Left lung (tissue), 10 donors: ENCODE results near the gene BAZ1A. TPM values are rescaled to one million over a fixed set of nuclear protein-coding genes. Genes with fewer than 3 reads are reported as not detected.

Source experiments
- ATAC-seq: fragments of 200-7000 bp; cut with Tn5 transposase; one replicate; pipeline ENCODE4 v1.9.1; 2020; ENCODE audit warnings: moderate library complexity
- DNase-seq, 4 donors: peaks; one replicate each; pipeline ENCODE4 v3.0.0-alpha.2; 2013 to 2020
- H3K27ac ChIP-seq, 2 donors: fragments of 200-600 bp; sonication (generic) in 1 of 2; one replicate each; pipeline versions ENCODE4 v1.5.0 to v1.8.0; 2020 to 2021
- H3K27me3 ChIP-seq, 2 donors: fragments of 200-600 bp; sonication (generic) in 1 of 2; one replicate each; pipeline versions ENCODE4 v1.5.0 to v1.8.0; 2020 to 2021
- H3K36me3 ChIP-seq, 2 donors: fragments of 200-600 bp; sonication (generic) in 1 of 2; one replicate each; pipeline versions ENCODE4 v1.5.0 to v1.8.0; 2020 to 2021
- H3K4me1 ChIP-seq, 2 donors: fragments of 200-600 bp; one replicate each; pipeline ENCODE4 v1.8.0; 2021
- H3K4me3 ChIP-seq, 2 donors: fragments of 200-600 bp; sonication (generic) in 1 of 2; one replicate each; pipeline versions ENCODE4 v1.5.0 to v1.8.0; 2020 to 2021; ENCODE audit warnings: mild to moderate bottlenecking in 1 of 2
- H3K9me3 ChIP-seq, 2 donors: fragments of 200-600 bp; sonication (generic) in 1 of 2; one replicate each; pipeline versions ENCODE4 v1.5.0 to v1.8.0; 2020 to 2021
- intact Hi-C, 2 donors: fragments of 100-400 bp; cut with DNase I; formaldehyde crosslinking; loops; one replicate each; pipeline versions ENCODE4 v1.11.2 to v1.14.2; 2022
- polyA plus RNA-seq, 6 donors: library from polyadenylated mRNA; unstranded; fragments of 120-200 nt; gene quantifications; one replicate each; pipeline ENCODE4 v1.2.1, GENCODE V29; 2013; ENCODE audit not compliant: insufficient read length in 6 of 6
- total RNA-seq, 2 donors: library from RNA; stranded (reverse); fragmentation: NEBNext Ultra II Directional; extraction: Animal tissue kit (Norgen Biotek cat#: 25700); gene quantifications; one replicate each; pipeline ENCODE4 v1.2.1, GENCODE V29; 2021
- TF ChIP-seq, protein P1 (sequence below), 2 donors: fragments of 200-600 bp; sonication (generic) in 1 of 2; IDR thresholded peaks; one replicate each; pipeline versions ENCODE4 v1.5.0 to v1.8.0; 2021; ENCODE audit warnings: antibody characterized with exemption in 2 of 2
- donor health status: DM: no; HTN: yes; CAD: no.
- donor health status: DM: no; HTN: no; CAD: no.

The BAZ1A gene
- total and polyA plus RNA-seq, 8 donors = 30.4 to 50.4 (median 33.9) TPM

DNA sequence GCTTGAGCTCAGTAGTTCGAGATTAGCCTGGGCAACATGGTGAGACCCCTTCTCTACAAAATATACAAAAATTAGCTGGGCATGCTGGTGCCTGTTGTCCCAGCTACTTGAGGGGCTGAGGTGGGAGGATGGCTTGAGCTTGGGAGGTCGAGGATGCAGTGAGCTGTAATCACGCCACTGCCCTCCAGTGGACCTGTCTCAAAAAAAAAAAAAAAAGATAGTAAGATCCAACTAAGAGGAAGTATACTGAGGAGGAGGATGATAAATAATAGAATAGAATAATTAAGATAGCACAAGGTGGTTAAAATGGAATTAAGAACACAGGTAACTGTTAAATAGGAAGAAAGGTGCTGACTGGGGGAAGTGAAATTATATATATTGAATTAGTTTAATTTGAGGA is 37.0 kb upstream of the BAZ1A start:
- Histone ChIP-seq H3K27ac (no peak overlapping the region), H3K4me1 (no peaks in the 10 kb centered on the region), H3K9me3 (no peaks in the 10 kb centered on the region), H3K36me3 (no peaks in the 10 kb centered on the region), H3K27me3 (no peaks in the 10 kb centered on the region), H3K4me3 (no peak overlapping the region)
- ATAC-seq (no peak), DNase-seq (no peak)
- intact Hi-C loops = no loop called here
- TF ChIP-seq, protein P1, sequence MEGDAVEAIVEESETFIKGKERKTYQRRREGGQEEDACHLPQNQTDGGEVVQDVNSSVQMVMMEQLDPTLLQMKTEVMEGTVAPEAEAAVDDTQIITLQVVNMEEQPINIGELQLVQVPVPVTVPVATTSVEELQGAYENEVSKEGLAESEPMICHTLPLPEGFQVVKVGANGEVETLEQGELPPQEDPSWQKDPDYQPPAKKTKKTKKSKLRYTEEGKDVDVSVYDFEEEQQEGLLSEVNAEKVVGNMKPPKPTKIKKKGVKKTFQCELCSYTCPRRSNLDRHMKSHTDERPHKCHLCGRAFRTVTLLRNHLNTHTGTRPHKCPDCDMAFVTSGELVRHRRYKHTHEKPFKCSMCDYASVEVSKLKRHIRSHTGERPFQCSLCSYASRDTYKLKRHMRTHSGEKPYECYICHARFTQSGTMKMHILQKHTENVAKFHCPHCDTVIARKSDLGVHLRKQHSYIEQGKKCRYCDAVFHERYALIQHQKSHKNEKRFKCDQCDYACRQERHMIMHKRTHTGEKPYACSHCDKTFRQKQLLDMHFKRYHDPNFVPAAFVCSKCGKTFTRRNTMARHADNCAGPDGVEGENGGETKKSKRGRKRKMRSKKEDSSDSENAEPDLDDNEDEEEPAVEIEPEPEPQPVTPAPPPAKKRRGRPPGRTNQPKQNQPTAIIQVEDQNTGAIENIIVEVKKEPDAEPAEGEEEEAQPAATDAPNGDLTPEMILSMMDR (IDR thresholded peaks at IDR 0.05) = no peak

DNA sequence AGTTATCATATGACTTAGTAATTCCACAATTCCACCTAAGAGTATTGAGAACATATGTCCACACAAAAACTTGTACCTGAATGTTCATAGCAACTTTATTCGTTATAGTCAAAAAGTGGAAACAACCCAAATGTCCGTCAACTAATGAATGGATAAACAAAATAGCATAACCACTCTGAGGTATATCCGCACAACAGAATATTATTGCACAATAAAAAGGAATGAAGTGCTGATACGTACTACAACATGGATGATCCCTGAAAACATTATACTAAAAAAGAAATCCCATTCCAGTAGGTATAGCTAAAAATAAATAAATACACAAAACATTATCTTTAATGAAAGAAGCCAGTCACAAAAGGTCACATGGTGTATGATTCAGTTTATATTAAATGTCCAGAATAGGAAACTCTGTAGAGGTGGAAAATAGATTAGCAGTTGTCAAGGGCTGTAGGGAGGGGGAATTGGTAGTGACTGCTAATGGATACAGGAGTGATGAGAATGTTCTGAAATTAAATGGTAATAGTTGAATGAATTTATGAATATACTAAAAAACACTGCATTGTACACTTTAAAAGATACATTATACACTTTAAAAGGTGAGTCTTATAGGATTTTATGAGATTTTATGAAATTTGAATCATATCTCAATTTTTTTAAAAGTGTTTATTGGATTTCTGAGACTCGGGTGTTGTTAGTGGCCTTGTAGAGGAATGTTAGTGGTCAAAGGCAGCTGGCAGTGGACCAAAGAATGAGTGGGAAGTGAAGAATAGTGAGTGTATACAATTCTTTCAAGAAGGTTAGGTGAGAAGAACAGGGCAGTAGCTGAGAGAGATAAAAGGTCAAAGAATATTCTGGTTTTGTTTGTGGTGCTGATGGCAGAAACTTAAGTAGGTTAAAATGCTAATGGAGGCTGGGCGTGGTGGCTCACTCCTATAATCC is 36.3 kb upstream of the BAZ1A start:
- intact Hi-C loops = no loop called here
- no peaks in the 10 kb centered on the region for H3K36me3 ChIP-seq
- no peaks in the 10 kb centered on the region for H3K9me3 ChIP-seq
- no peak for DNase-seq
- H3K27me3 ChIP-seq = no peaks in the 10 kb centered on the region
- H3K27ac ChIP-seq = no peak overlapping the region
- no peak overlapping the region for H3K4me3 ChIP-seq
- TF ChIP-seq, protein P1 (IDR thresholded peaks at IDR 0.05) = no peak
- no peaks in the 10 kb centered on the region for H3K4me1 ChIP-seq
- no peak for ATAC-seq

DNA sequence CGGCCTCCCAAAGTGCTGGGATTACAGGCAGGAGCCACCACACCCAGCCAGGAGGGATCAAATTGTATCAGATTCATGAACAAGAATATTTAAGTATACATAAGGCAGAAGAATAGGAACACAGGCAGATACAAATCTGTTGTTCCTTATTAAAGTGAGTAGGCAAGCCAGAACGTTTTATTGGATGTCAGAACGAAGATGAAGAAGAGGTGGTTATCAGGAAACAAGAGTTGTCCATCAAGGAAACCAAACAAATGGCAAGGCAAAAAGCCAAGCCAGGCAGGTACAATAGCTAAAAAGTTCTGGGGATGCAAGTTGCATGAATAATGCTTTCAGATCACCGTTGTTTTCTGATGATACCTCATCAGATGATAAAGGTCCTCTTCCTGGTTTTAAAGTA is 31.1 kb upstream of the BAZ1A start:
- Histone ChIP-seq H3K4me1 (no peaks in the 10 kb centered on the region), H3K36me3 (no peaks in the 10 kb centered on the region), H3K9me3 (no peaks in the 10 kb centered on the region), H3K27me3 (no peaks in the 10 kb centered on the region), H3K27ac (no peak overlapping the region), H3K4me3 (no peak overlapping the region)
- intact Hi-C loops = no loop called here
- DNase-seq = no peak
- ATAC-seq = no peak
- TF ChIP-seq, protein P1 (IDR thresholded peaks at IDR 0.05) = no peak

DNA sequence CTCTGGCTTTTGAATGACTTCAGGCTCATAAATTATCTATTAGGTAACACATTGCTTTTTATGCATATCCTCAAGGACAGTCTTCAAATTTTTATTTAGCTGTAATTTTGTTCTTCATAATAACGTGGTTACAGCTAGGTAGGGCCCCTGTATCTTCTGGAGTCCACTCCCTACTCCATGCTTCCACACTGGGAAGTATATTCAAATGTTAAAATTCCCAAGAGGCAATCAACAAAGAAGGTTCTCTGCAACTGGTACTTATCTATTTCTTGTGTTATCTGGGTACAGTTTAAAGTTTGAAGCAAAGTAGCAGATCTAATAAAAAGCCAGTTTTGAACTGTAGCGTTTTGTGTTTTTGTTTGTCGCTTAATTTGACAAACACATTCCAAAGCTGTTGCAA is 20.1 kb upstream of the BAZ1A start:
- no peak for ATAC-seq
- no peak for DNase-seq
- no peaks in the 10 kb centered on the region for H3K27me3 ChIP-seq
- H3K36me3 ChIP-seq = no peaks in the 10 kb centered on the region
- intact Hi-C loops = no loop called here
- TF ChIP-seq, protein P1 (IDR thresholded peaks at IDR 0.05) = no peak
- H3K9me3 ChIP-seq = no peaks in the 10 kb centered on the region
- no peaks in the 10 kb centered on the region for H3K4me1 ChIP-seq
- H3K27ac ChIP-seq = no peak overlapping the region
- no peak overlapping the region for H3K4me3 ChIP-seq

DNA sequence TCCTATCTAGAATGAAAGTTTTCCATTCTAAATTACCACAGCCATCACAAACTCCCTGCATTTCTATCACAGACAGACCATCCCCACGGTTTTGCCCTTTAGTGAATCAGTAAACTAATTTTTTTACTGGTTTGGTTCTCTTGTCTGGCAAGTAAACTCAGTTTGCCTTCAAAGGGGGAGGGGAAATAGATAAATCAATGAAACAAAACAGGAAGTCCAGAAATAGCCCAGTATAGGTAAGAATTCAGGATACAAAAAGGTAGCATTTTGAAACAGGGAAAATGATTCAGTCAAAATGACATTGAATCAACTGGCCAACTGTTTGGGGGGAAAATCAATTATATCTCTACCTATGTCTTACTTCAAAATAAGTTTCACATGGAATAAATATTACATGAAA is 15.8 kb upstream of the BAZ1A start:
- Histone ChIP-seq H3K36me3 (no peaks in the 10 kb centered on the region), H3K27me3 (no peaks in the 10 kb centered on the region), H3K27ac (no peak overlapping the region), H3K4me1 (no peaks in the 10 kb centered on the region), H3K9me3 (no peaks in the 10 kb centered on the region), H3K4me3 (no peak overlapping the region)
- DNase-seq (no peak), ATAC-seq (no peak)
- intact Hi-C loops = no loop called here
- TF ChIP-seq, protein P1 (IDR thresholded peaks at IDR 0.05) = no peak
